ENCODE data around the gene PSME3. TPM values are rescaled to one million over a fixed set of nuclear protein-coding genes. Genes with fewer than 3 reads are reported as not detected.

PSME3 gene
- polyA plus RNA-seq (56.6 and 67.0 TPM in 2 replicates), polyA minus RNA-seq (71.1 and 73.4 TPM in 2 replicates)

GRCh38 chr17:42832934-42833766, at the start of gene PSME3:
PSME3 (plus strand) TSS chr17:42833397; CDS start chr17:42833632, 235 bp downstream.
- no peaks in the 10 kb centered on the region for H3K9me3 ChIP-seq (ENCODE audit: low read length)
- no peaks in the 10 kb centered on the region for H3F3A ChIP-seq (ENCODE audit: insufficient read depth, low read length, poor library complexity, severe bottlenecking)
- H3K36me3 ChIP-seq (ENCODE audit: insufficient read depth, low read length): no peaks in the 10 kb centered on the region
- H3K4me2 ChIP-seq (ENCODE audit: low read length): peak within 1 kb of the TSS; percentile 96
- no peaks in the 10 kb centered on the region for H3K9me2 ChIP-seq (ENCODE audit: insufficient read depth, low read length)
- H3K4me3 ChIP-seq (ENCODE audit: low read length): peak within 1 kb of the TSS; percentile 83
- H4K20me1 ChIP-seq (ENCODE audit: insufficient read depth): no peaks in the 10 kb centered on the region
- peaks cover 19% of the 10 kb centered on the region for H3K79me2 ChIP-seq (replicated peaks; ENCODE audit: insufficient read depth, low read length)
- TF ChIP-seq MXI1 (conservative IDR thresholded peaks at IDR 0.05; ENCODE audit: poor library complexity, severe bottlenecking): peak; percentile 100
- TF ChIP-seq EZH2 (IDR thresholded peaks at IDR 0.05; ENCODE audit: borderline replicate concordance, insufficient read depth, low read length, poor library complexity, severe bottlenecking): no peak
- peak; percentile 73 for TF ChIP-seq EP300 (conservative IDR thresholded peaks at IDR 0.05; ENCODE audit: poor library complexity, severe bottlenecking)
- no peak for TF ChIP-seq SMC3 (conservative IDR thresholded peaks at IDR 0.05; ENCODE audit: poor library complexity)
- TF ChIP-seq CTCF (IDR thresholded peaks at IDR 0.05; ENCODE audit: poor library complexity, severe bottlenecking): peak; percentile 16
- TF ChIP-seq TAF1 (IDR thresholded peaks at IDR 0.05; ENCODE audit: low read depth): peak; percentile 62
- peak; percentile 67 for TF ChIP-seq REST (IDR thresholded peaks at IDR 0.05; ENCODE audit: borderline replicate concordance)
- peak; percentile 94 for TF ChIP-seq POLR2AphosphoS5 (IDR thresholded peaks at IDR 0.05)
- TF ChIP-seq RAD21 (conservative IDR thresholded peaks at IDR 0.05): no peak
- H3K27ac ChIP-seq (ENCODE audit: low read length): peak within 1 kb of the TSS; percentile 88
- H2AFZ ChIP-seq (ENCODE audit: low read depth, low read length): peak within 1 kb of the TSS; percentile 99
- peak within 1 kb of the TSS; percentile 90 for H3K9ac ChIP-seq (ENCODE audit: low read length)
- no peaks in the 10 kb centered on the region for H3K27me3 ChIP-seq (ENCODE audit: insufficient read depth, low read depth, low read length)

GRCh38 chr17:42783791-42784138, 49.4 kb upstream of the PSME3 start:
- Histone ChIP-seq H3K4me3 (ENCODE audit: low read length) (no peak overlapping the region), H3K9me3 (ENCODE audit: low read length) (no peaks in the 10 kb centered on the region), H4K20me1 (ENCODE audit: insufficient read depth) (no peaks in the 10 kb centered on the region), H3K9ac (ENCODE audit: low read length) (no peak overlapping the region), H3K27me3 (ENCODE audit: insufficient read depth, low read depth, low read length) (peaks cover 37% of the 10 kb centered on the region), H3K27ac (ENCODE audit: low read length) (no peak overlapping the region), H3K9me2 (ENCODE audit: insufficient read depth, low read length) (no peaks in the 10 kb centered on the region), H3K36me3 (ENCODE audit: insufficient read depth, low read length) (no peaks in the 10 kb centered on the region), H3F3A (ENCODE audit: insufficient read depth, low read length, poor library complexity, severe bottlenecking) (no peaks in the 10 kb centered on the region), H3K4me2 (ENCODE audit: low read length) (no peak overlapping the region), H2AFZ (ENCODE audit: low read depth, low read length) (no peak overlapping the region), H3K79me2 (replicated peaks; ENCODE audit: insufficient read depth, low read length) (no peaks in the 10 kb centered on the region)
- TF ChIP-seq EP300 (conservative IDR thresholded peaks at IDR 0.05; ENCODE audit: poor library complexity, severe bottlenecking): no peak
- TF ChIP-seq EZH2 (IDR thresholded peaks at IDR 0.05; ENCODE audit: borderline replicate concordance, insufficient read depth, low read length, poor library complexity, severe bottlenecking): no peak
- TF ChIP-seq SMC3 (conservative IDR thresholded peaks at IDR 0.05; ENCODE audit: poor library complexity): no peak
- TF ChIP-seq CTCF (IDR thresholded peaks at IDR 0.05; ENCODE audit: poor library complexity, severe bottlenecking): no peak
- no peak for TF ChIP-seq POLR2AphosphoS5 (IDR thresholded peaks at IDR 0.05)
- TF ChIP-seq TAF1 (IDR thresholded peaks at IDR 0.05; ENCODE audit: low read depth): no peak
- no peak for TF ChIP-seq RAD21 (conservative IDR thresholded peaks at IDR 0.05)
- no peak for TF ChIP-seq REST (IDR thresholded peaks at IDR 0.05; ENCODE audit: borderline replicate concordance)
- TF ChIP-seq MXI1 (conservative IDR thresholded peaks at IDR 0.05; ENCODE audit: poor library complexity, severe bottlenecking): no peak

All from neural cell (in vitro differentiated cells).